HG02571 (cell line): ENCODE results near the gene COL23A1.

Source experiments
- ATAC-seq: cut with Tn5 transposase; IDR thresholded peaks from one replicate; pipeline ENCODE4 v1.9.1; 2021; ENCODE audit warnings: mild to moderate bottlenecking, moderate library complexity; ENCODE audit not compliant: unreplicated experiment

The COL23A1 gene

GRCh38 chr5:178367736-178368120 is 222.5 kb downstream of the COL23A1 start:
- no peak for ATAC-seq

- ATAC-seq = no peak
Measured at GRCh38 chr5:178366998-178367735, 223.0 kb downstream of the COL23A1 start.

- ATAC-seq = no peak
Measured at GRCh38 chr5:178365501-178366440, 224.4 kb downstream of the COL23A1 start.

- no peak for ATAC-seq
Measured at GRCh38 chr5:178364326-178364675, 225.9 kb downstream of the COL23A1 start.

GRCh38 chr5:178363501-178364325 is 226.5 kb downstream of the COL23A1 start:
- no peak for ATAC-seq

GRCh38 chr5:178361657-178362445 is 228.3 kb downstream of the COL23A1 start:
- ATAC-seq = no peak

GRCh38 chr5:178360926-178361235 is 229.3 kb downstream of the COL23A1 start:
- ATAC-seq = no peak

- no peak for ATAC-seq
Measured at GRCh38 chr5:178360222-178360925, 229.8 kb downstream of the COL23A1 start.

- no peak for ATAC-seq
Measured at GRCh38 chr5:178359738-178360137, 230.5 kb downstream of the COL23A1 start.

- ATAC-seq = no peak
Measured at GRCh38 chr5:178357678-178358077, 232.5 kb downstream of the COL23A1 start.

- ATAC-seq = no peak
Measured at GRCh38 chr5:178357121-178357521, 233.1 kb downstream of the COL23A1 start.

GRCh38 chr5:178356431-178356872 is 233.7 kb downstream of the COL23A1 start:
- ATAC-seq = no peak

- no peak for ATAC-seq
Measured at GRCh38 chr5:178355671-178356070, 234.5 kb downstream of the COL23A1 start.

GRCh38 chr5:178353461-178353860 is 236.7 kb downstream of the COL23A1 start:
- no peak for ATAC-seq

GRCh38 chr5:178352035-178352349 is 238.2 kb downstream of the COL23A1 start:
- no peak for ATAC-seq

- no peak for ATAC-seq
Measured at GRCh38 chr5:178351221-178352034, 238.8 kb downstream of the COL23A1 start.

- ATAC-seq = no peak
Measured at GRCh38 chr5:178350361-178351220, 239.6 kb downstream of the COL23A1 start.

- ATAC-seq = no peak
Measured at GRCh38 chr5:178349625-178350353, 240.4 kb downstream of the COL23A1 start.
